Uterus (tissue), 4 donors: ENCODE results near the gene SF3B6. TPM values are rescaled to one million over a fixed set of nuclear protein-coding genes. Genes with fewer than 3 reads are reported as not detected.
A peak's percentile ranks its signal among the peaks of the same experiment; 100 is the strongest.

Experiments used
- DNase-seq, 2 donors: peaks; one replicate each; pipeline ENCODE4 v3.0.0-alpha.2; 2019 to 2020
- H3K27ac ChIP-seq, 2 donors: fragments of 200-600 bp; sonication (generic); 1 replicate in 1 of 2; 2 replicates in 1 of 2; pipeline ENCODE4 v1.5.1; 2016 to 2018
- H3K27me3 ChIP-seq, 2 donors: fragments of 200-600 bp; sonication (generic); one replicate each; pipeline ENCODE4 v1.5.1; 2018 to 2019; ENCODE audit warnings: control low read depth in 1 of 2
- H3K36me3 ChIP-seq, 2 donors: fragments of 200-600 bp; sonication (generic); one replicate each; pipeline ENCODE4 v1.5.1; 2019; ENCODE audit warnings: control low read depth in 1 of 2
- H3K4me1 ChIP-seq, 2 donors: fragments of 200-600 bp; sonication (generic); one replicate each; pipeline ENCODE4 v1.5.1; 2018 to 2019; ENCODE audit warnings: control low read depth in 1 of 2
- H3K4me3 ChIP-seq, 2 donors: fragments of 200-600 bp; sonication (generic); 1 replicate in 1 of 2; 2 replicates in 1 of 2; pipeline ENCODE4 v1.5.1; 2018 to 2019; ENCODE audit warnings: mild to moderate bottlenecking in 1 of 2
- H3K9me3 ChIP-seq, 2 donors: fragments of 200-600 bp; sonication (generic); one replicate each; pipeline ENCODE4 v1.5.1; 2019; ENCODE audit warnings: control low read depth in 1 of 2
- POLR2A ChIP-seq, 2 donors: fragments of 450-650 bp; IDR thresholded peaks; one replicate each; pipeline ENCODE4 v1.6.1; 2016; ENCODE audit warnings: antibody characterized with exemption in 2 of 2, mild to moderate bottlenecking in 1 of 2, moderate library complexity in 1 of 2
- intact Hi-C: fragments of 100-400 bp; cut with DNase I; formaldehyde crosslinking; loops from one replicate; pipeline ENCODE4 v1.15.1; 2023; ENCODE audit warnings: low total_unique reads
- total RNA-seq, 4 donors: library from RNA; depleted of rRNA in 3 of 4; stranded (reverse); fragments of >200 nt in 3 of 4; gene quantifications; one replicate each; pipeline versions ENCODE4 v1.1.0 to v1.2.4, GENCODE V29; 2014 to 2023
- TF ChIP-seq, protein P1 (sequence below), 4 experiments: fragments of 200-600 bp in 2 of 4; fragments of 450-650 bp in 2 of 4; sonication (generic) in 2 of 4; IDR thresholded peaks; one replicate each; pipeline ENCODE4 v1.5.1; 2016 to 2019; ENCODE audit warnings: antibody characterized with exemption in 4 of 4, mild to moderate bottlenecking in 2 of 4, moderate library complexity in 1 of 4
- donor health status: DM: yes; HTN: yes; CAD: no.

Gene SF3B6, protein sequence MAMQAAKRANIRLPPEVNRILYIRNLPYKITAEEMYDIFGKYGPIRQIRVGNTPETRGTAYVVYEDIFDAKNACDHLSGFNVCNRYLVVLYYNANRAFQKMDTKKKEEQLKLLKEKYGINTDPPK
- total RNA-seq = 10 to 100 TPM; 55.0 to 99.0 (median 77.1) TPM

DNA sequence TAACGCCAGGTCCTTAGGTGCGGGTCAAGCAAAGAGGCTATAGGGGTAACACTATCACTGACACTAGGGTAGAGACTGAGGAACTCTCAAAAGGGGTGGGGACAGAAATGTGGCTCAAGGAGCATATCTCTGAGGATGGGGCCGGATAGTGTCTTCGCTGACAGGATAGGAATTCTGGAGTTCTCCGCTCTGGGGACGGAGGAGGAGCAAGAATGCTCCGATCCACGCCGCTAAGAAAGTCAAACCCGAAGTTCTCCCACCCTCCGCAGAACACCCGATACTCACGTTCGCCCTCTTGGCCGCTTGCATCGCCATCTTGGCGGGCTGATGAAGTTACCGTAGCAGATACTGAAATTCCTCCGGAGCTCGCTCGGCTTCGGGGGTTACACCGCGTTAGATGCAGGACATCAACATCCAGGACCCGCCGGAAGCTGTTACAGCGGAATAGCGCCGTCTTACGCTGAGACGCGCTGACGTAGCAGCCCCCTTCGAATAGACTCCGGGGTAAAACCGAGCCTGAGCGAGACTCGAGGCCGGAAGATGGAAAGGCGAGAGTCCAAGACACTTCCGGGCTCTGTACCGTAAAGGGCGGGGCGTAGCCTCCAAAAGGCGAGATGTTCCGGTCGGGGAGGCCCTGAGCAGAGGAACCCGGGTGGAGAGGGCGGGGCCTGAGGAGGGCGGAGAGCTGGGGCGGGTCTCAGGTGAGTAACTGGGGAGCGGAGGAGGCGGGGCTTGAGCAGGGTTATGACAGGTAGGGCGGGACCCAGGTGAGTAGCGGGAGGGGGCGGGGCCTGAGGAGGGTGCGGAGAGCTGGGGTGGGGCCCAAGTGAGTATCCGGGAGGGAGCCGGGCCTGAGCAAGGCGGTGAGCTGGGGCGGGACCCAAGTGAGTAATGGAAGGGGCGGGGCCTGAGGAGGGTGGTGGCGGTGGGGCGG is at the start of gene SF3B6:
Gene SF3B6 (minus strand): TSS at position 412 of the 934 bp plus-strand sequence. CDS start 97 bp downstream, at position 315.
- peak; percentile 51 to 70 for TF ChIP-seq POLR2A (IDR thresholded peaks at IDR 0.05)
- TF ChIP-seq, protein P1, sequence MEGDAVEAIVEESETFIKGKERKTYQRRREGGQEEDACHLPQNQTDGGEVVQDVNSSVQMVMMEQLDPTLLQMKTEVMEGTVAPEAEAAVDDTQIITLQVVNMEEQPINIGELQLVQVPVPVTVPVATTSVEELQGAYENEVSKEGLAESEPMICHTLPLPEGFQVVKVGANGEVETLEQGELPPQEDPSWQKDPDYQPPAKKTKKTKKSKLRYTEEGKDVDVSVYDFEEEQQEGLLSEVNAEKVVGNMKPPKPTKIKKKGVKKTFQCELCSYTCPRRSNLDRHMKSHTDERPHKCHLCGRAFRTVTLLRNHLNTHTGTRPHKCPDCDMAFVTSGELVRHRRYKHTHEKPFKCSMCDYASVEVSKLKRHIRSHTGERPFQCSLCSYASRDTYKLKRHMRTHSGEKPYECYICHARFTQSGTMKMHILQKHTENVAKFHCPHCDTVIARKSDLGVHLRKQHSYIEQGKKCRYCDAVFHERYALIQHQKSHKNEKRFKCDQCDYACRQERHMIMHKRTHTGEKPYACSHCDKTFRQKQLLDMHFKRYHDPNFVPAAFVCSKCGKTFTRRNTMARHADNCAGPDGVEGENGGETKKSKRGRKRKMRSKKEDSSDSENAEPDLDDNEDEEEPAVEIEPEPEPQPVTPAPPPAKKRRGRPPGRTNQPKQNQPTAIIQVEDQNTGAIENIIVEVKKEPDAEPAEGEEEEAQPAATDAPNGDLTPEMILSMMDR (IDR thresholded peaks at IDR 0.05) = peak in 2 of 4 experiments; percentile 21 to 28

DNA sequence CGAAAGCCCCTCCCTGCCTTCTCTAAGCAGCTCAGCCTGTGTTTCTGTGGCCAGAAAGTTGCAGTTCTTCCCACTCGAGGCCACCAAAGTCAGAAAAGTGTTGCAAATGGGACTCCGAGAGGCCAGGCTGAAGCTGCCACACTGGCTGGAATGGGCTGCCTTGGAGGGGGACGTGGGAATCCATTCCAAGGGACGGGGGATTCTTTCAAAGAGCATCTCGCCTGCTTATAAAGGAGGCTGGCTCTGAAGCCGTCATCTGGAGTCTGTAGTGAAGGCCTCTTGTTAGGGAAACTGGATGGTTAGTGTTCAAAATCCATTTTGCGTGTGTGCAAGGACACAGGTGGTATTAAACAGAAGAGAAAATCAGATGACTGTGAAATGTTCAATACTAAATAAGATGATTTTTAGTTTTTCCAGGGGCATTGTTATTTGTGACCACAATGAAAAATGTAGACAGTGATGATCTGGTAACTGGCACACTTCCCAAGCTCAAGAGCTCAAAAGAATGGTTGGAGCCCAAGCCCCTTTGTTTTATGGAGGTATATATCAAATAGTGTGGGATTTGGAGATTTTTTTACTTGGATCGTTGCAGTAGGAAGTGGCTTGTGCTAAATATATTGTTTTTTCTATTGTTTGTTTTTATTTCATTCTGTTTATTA is 47.9 kb upstream of the SF3B6 start:
- H3K36me3 ChIP-seq = no peaks in the 10 kb centered on the region
- no peaks in the 10 kb centered on the region for H3K9me3 ChIP-seq
- H3K4me3 ChIP-seq = peak overlapping the region; percentile 73 to 84
- H3K27ac ChIP-seq = peak overlapping the region; percentile 92 to 97
- intact Hi-C loops = no loop called here
- H3K27me3 ChIP-seq = no peaks in the 10 kb centered on the region
- DNase-seq = peak in 1 of 2 donors; percentile 38
- TF ChIP-seq POLR2A (IDR thresholded peaks at IDR 0.05) = no peak
- TF ChIP-seq, protein P1 (IDR thresholded peaks at IDR 0.05) = no peak
- H3K4me1 ChIP-seq = peaks cover 0 to 4% of the 10 kb centered on the region in 2 donors

More for the DNA sequence above, at the start of gene SF3B6:
- Histone ChIP-seq H3K9me3 (no peaks in the 10 kb centered on the region), H3K4me3 (peak within 1 kb of the TSS; percentile 64 to 79), H3K27me3 (no peaks in the 10 kb centered on the region), H3K4me1 (no peaks in the 10 kb centered on the region), H3K36me3 (no peaks in the 10 kb centered on the region), H3K27ac (peak within 1 kb of the TSS; percentile 87 to 95)
- DNase-seq = peak; percentile 97 to 98
- intact Hi-C loops = loop anchor here (10.0 kb wide), 1 partner anchor 151 kb away; the partner anchor contains the start of gene ATAD2B

DNA sequence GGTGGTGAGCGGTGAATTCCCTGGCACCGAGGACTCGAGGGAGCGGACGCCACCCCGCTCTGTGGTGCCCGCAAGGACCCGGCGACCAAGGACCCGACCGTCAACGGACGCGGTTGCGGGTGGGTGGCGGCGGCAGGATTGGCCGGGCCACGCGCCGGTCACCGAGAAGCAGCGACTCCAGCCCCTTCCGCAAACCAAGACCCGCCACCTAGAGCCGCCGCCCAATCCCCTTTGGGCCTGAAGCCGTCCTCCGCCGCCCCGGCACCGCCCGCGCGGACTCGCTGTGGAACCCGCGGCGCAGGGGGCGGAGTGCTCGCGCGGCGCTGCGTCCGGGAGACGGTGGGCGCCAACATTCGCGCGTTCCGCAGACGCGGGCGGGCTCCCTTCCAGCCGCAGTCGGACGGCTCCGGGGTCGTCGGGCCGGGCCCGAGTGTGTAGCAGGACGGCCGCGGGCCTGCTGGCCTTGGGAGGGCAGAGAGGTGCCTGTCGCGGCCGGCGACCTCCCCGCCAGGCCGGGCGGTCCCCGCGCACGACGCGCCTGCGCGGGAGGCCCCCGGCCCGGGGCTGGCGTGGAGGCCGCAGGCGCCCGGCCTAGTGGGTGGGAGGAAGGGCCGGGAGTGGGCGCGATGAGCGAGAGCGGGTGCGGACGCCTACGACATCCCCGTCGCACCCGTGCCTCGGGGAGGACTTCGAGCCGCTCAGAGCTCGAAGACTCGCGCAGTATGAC is 47.2 kb upstream of the SF3B6 start, which contains the start of the genes FAM228B and PFN4:
Gene FAM228B (plus strand): TSS at position 275 of the 727 bp plus-strand sequence. CDS start 893 bp downstream, outside the sequence.
Gene PFN4 (minus strand): TSS at position 140 of the 727 bp plus-strand sequence. CDS start 799 bp downstream, outside the sequence.
- H3K9me3 ChIP-seq = no peaks in the 10 kb centered on the region
- DNase-seq = peak; percentile 87 to 88
- peak; percentile 61 to 91 for TF ChIP-seq POLR2A (IDR thresholded peaks at IDR 0.05)
- TF ChIP-seq, protein P1 (IDR thresholded peaks at IDR 0.05) = peak in 1 of 4 experiments; percentile 16
- H3K36me3 ChIP-seq = no peaks in the 10 kb centered on the region
- peak within 1 kb of the TSS; percentile 92 to 97 for H3K27ac ChIP-seq
- intact Hi-C loops = no loop called here
- H3K4me1 ChIP-seq = peaks cover 0 to 4% of the 10 kb centered on the region in 2 donors
- H3K27me3 ChIP-seq = no peaks in the 10 kb centered on the region
- peak within 1 kb of the TSS; percentile 73 to 84 for H3K4me3 ChIP-seq

DNA sequence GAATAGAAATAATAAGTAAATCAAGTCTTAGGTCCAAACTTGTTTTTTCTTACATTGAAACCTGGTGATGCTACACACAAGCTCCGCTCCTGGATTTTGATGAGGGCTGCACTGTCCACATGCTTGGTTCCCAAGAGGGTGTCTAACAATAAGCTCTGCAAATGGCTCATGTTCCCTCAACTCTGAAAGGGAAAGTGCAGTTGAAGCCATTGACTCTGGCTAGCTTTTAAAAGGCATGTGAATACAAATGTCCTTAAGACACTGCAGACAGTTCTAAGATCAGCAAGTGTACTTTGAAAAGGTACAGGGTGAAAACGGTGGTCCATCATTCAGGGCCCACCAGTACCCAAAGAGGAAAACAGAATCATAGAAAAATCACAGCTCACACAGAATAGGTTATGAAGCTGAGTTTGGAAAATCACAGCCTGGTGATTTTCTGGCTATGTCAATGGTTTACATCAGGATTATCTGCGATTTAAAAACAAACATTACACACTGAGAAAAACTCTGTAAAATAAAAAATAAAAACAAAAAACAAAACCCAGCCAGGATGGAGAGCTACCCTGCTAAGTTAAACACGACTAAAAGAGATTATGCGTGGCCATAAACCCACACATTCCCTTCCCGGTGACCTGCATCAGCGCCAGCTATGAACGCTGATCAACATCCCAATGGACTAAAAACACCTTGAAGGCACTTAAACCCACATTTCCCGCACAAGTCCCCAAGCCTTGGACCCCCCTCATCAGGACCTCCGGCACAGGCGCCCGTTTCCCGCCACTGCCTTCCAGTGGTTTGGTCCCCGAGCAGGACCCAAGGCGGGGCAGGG is 46.5 kb upstream of the SF3B6 start:
- Histone ChIP-seq H3K4me1 (peaks cover 0 to 4% of the 10 kb centered on the region in 2 donors), H3K4me3 (peak overlapping the region; percentile 73 to 84), H3K9me3 (no peaks in the 10 kb centered on the region), H3K27me3 (no peaks in the 10 kb centered on the region), H3K27ac (peak overlapping the region; percentile 92 to 97), H3K36me3 (no peaks in the 10 kb centered on the region)
- intact Hi-C loops = no loop called here
- DNase-seq = no peak
- TF ChIP-seq, protein P1 (IDR thresholded peaks at IDR 0.05) = no peak
- no peak for TF ChIP-seq POLR2A (IDR thresholded peaks at IDR 0.05)
